Suppressor macrophage (primary cell): ENCODE results near the gene MRPL49.
"Not testable (repeated sequence)": the region's sequence is repeated elsewhere in the genome, so short reads cannot be mapped to it uniquely, and the experiment has no call there.

ENCODE experiments used
- DNase-seq, 4 experiments: peaks; one replicate each; pipeline ENCODE4 v3.0.0-alpha.2; 2020 to 2022

The MRPL49 gene

DNA sequence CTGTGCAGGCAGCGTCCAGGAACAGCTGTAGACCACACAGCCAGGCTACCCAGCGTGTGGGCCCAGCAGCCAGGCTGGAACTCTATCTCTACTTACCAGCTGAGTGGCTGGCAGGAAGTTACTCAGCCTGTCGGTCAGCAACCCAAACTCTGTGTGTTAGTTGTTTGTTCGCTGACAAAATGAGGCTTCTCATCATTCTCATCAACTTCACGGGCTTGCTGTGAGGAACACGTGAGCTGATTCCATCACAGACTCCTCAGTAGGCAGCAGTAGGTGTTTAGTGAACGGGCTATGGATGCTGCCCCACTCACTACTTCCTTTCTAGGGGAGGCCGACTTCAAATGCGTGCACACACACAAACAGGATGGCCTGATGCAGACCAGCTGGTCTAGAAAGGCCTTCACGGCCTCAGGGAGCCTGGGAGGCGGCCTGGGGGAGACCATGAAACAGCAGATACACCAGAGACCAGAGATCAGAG, 47.1 kb downstream of the MRPL49 start:
- peak in 3 of 4 experiments; percentile 17 to 40 (median 38) for DNase-seq

DNA sequence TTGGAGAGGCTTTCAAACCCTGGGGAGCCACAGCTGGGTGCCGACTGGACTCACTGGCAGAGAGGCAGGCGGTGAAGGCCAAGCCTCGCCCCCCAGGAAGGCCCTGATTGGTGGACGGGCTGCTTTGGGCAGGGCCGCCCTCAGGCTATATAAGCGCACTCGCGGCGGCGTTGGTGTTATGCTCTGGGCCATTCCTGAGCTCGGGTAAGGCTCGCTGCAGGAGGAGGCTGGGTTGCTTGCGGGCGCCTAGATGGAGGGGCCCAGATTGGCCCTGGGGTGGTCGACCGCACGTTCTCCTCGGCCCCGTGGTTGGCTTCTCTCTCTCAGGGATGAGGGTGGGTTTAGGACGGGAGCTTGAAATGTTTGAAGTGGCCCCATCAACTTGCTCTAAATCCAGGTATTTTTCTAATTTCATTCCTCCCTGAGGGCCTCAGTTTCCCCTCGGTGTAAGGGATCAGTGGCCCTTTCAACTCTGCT, 48.0 kb downstream of the MRPL49 start, which contains the start of gene SPDYC:
Gene SPDYC (plus strand): TSS at position 176 of the 477 bp plus-strand sequence. CDS start 1,125 bp downstream, outside the sequence.
- no peak for DNase-seq

- DNase-seq: no peak
These were observed 50.5 kb downstream of the MRPL49 start for GRCh38 chr11:65172600-65172999.

DNA sequence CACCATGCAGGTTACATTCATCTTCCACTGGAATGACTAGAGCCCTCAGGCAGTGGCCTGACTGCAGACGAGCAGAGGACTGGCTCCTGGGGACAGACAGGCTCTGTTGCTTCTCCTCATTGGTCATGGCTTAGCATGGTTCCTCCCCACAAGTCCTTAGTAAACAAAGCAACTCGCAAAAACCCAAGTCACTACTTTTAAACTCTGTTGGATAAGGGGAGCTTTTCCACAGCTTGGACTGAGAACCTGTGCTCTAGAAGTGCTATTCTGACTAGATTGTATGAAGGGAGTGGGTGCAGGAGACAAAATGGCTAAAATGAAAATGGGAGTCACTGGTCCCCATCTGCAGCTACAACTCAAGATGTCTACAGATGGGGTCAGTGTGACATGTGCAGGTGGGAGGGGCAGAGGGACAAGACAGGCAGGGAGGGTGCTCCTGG, 52.5 kb downstream of the MRPL49 start:
- not testable (repeated sequence) for DNase-seq
